Peyer's patch (tissue), 4 donors: ENCODE data around the gene RALGPS1. TPM values are rescaled to one million over a fixed set of nuclear protein-coding genes. Genes with fewer than 3 reads are reported as not detected.

Experiments
- DNase-seq, 3 donors: peaks; one replicate each; pipeline ENCODE4 v3.0.0-alpha.2; 2017 to 2019
- H3K27ac ChIP-seq, 4 donors: fragments of 200-600 bp; sonication (generic); one replicate each; pipeline ENCODE4 v1.5.1; 2016 to 2019
- H3K27me3 ChIP-seq, 2 donors: fragments of 200-600 bp; sonication (generic); one replicate each; pipeline ENCODE4 v1.5.1; 2019
- H3K36me3 ChIP-seq, 3 donors: fragments of 200-600 bp; sonication (generic); one replicate each; pipeline ENCODE4 v1.5.1; 2016 to 2019
- H3K4me1 ChIP-seq, 4 donors: fragments of 200-600 bp; sonication (generic); one replicate each; pipeline ENCODE4 v1.5.1; 2016 to 2019
- H3K4me3 ChIP-seq, 4 donors: fragments of 200-600 bp; sonication (generic); 1 replicate in 3 of 4; 2 replicates in 1 of 4; pipeline ENCODE4 v1.5.1; 2016 to 2019; ENCODE audit warnings: mild to moderate bottlenecking in 1 of 4
- H3K9me3 ChIP-seq, 4 donors: fragments of 200-600 bp; sonication (generic); one replicate each; pipeline ENCODE4 v1.5.1; 2016 to 2019; ENCODE audit warnings: mild to moderate bottlenecking in 1 of 4
- POLR2A ChIP-seq, 2 donors: fragments of 450-650 bp; IDR thresholded peaks; one replicate each; pipeline ENCODE4 v1.5.1; 2017; ENCODE audit warnings: antibody characterized with exemption in 2 of 2, mild to moderate bottlenecking in 2 of 2, moderate library complexity in 2 of 2
- total RNA-seq, 4 donors: library from RNA; depleted of rRNA; stranded (reverse); fragments of >200 nt; gene quantifications; one replicate each; pipeline ENCODE4 v1.1.0, GENCODE V29; 2016
- TF ChIP-seq, protein P1 (sequence below), 6 experiments: fragments of 450-650 bp in 4 of 6; fragments of 200-600 bp in 2 of 6; sonication (generic) in 1 of 6; IDR thresholded peaks; one replicate each; pipeline ENCODE4 v1.5.1; 2017 to 2019; ENCODE audit warnings: antibody characterized with exemption in 6 of 6, mild to moderate bottlenecking in 3 of 6, moderate library complexity in 1 of 6

The RALGPS1 gene
- total RNA-seq, 4 donors from 2014 or later = 38.8 to 158 (median 141) TPM

DNA sequence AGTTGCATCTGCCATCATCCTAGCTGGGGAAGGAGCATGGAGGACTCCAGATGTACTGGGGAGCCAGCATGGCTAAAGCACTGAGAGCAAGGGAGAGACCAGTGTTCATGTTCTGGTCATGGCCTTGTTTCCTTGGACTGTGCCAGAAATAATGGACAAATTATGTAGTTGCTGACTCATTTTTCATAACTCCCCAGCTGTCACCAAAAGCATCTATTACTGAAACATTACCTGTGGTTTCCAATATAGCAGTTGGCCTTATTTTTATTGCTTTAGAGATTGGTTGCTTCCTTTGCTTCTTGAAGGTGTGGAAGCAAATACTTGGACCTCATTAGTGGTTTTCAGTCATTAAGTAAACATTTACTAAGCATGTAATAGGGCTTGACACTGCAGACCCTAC lies 11.3 kb downstream of the RALGPS1 start:
- no peaks in the 10 kb centered on the region for H3K36me3 ChIP-seq
- TF ChIP-seq POLR2A (IDR thresholded peaks at IDR 0.05) = no peak
- TF ChIP-seq, protein P1, sequence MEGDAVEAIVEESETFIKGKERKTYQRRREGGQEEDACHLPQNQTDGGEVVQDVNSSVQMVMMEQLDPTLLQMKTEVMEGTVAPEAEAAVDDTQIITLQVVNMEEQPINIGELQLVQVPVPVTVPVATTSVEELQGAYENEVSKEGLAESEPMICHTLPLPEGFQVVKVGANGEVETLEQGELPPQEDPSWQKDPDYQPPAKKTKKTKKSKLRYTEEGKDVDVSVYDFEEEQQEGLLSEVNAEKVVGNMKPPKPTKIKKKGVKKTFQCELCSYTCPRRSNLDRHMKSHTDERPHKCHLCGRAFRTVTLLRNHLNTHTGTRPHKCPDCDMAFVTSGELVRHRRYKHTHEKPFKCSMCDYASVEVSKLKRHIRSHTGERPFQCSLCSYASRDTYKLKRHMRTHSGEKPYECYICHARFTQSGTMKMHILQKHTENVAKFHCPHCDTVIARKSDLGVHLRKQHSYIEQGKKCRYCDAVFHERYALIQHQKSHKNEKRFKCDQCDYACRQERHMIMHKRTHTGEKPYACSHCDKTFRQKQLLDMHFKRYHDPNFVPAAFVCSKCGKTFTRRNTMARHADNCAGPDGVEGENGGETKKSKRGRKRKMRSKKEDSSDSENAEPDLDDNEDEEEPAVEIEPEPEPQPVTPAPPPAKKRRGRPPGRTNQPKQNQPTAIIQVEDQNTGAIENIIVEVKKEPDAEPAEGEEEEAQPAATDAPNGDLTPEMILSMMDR (IDR thresholded peaks at IDR 0.05) = no peak
- no peaks in the 10 kb centered on the region for H3K4me1 ChIP-seq
- H3K27me3 ChIP-seq = no peaks in the 10 kb centered on the region
- no peak overlapping the region for H3K27ac ChIP-seq
- H3K4me3 ChIP-seq = no peak overlapping the region
- no peaks in the 10 kb centered on the region for H3K9me3 ChIP-seq
- DNase-seq = no peak

DNA sequence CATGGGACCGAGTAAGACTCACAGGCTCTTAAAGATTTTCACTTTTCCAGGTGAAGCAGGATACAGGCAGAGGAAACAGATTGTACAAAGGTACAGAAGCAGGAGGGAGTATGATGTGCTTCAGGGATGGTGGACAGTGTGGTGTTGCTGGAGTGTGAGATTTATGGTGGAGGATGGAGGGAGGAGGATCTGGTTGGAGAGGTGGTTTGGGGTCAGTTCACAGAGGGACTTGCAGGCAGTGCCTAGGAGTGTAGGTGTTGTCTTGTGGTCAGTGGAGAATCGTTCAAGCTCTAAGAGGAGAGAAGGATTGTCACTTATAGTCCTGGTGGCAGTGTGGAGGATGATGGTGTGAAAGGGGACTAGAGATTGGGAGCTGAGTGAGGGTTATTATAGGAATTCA lies 11.8 kb downstream of the RALGPS1 start:
- no peaks in the 10 kb centered on the region for H3K27me3 ChIP-seq
- no peaks in the 10 kb centered on the region for H3K9me3 ChIP-seq
- DNase-seq = no peak
- H3K4me1 ChIP-seq = no peaks in the 10 kb centered on the region
- TF ChIP-seq POLR2A (IDR thresholded peaks at IDR 0.05) = no peak
- TF ChIP-seq, protein P1 (IDR thresholded peaks at IDR 0.05) = no peak
- no peaks in the 10 kb centered on the region for H3K36me3 ChIP-seq
- no peak overlapping the region for H3K27ac ChIP-seq
- no peak overlapping the region for H3K4me3 ChIP-seq

DNA sequence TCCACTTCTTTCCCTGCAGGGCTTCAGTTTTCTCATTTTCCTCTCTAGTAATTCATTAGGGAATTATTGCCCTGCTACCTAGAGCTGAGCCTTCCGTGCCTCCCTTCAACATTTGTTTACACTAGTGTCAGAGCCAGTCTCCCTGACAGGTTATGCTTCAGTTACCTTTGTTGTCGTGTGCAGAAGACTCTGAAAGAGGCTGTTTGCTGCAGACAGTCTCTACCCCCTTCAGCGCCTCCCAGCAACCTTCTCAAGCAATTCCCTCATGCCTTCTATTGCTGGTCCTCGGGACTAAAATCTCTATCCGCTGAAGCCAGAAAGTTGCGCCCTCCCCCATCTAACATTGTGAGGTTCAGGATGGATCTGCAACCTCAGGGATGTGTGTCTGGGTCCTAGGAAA lies 12.8 kb downstream of the RALGPS1 start:
- TF ChIP-seq, protein P1 (IDR thresholded peaks at IDR 0.05) = no peak
- no peak for TF ChIP-seq POLR2A (IDR thresholded peaks at IDR 0.05)

DNA sequence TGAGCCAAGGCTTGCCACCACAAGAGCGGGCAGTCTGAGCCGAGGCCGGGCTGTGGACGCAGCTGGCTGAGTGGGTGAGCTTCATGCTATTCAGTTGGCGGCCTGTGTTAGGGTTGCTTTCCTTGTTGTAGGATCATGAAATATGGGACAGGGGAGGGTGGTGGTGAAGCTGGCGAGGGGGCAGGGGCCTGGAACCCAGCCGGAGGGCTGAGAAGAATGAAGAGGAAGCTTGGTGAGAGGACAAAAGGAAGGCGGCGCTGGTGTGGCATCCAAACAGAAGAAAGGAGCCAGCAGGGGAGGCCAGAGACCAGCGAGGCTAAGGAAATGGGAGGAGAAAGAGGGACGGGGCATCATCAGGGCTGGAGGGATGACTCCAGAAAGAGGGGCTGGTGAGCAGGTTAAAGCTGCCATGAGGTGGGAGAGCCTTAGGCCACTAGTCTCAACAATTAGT lies 18.3 kb downstream of the RALGPS1 start:
- Histone ChIP-seq H3K9me3 (no peaks in the 10 kb centered on the region), H3K4me1 (no peaks in the 10 kb centered on the region), H3K27me3 (no peaks in the 10 kb centered on the region), H3K4me3 (no peak overlapping the region), H3K27ac (no peak overlapping the region), H3K36me3 (no peaks in the 10 kb centered on the region)
- no peak for DNase-seq
- TF ChIP-seq, protein P1 (IDR thresholded peaks at IDR 0.05) = no peak
- TF ChIP-seq POLR2A (IDR thresholded peaks at IDR 0.05) = no peak

More for the DNA sequence above, 12.8 kb downstream of the RALGPS1 start:
- DNase-seq = no peak
- Histone ChIP-seq H3K4me3 (no peak overlapping the region), H3K27ac (no peak overlapping the region), H3K27me3 (no peaks in the 10 kb centered on the region), H3K4me1 (no peaks in the 10 kb centered on the region), H3K9me3 (no peaks in the 10 kb centered on the region), H3K36me3 (no peaks in the 10 kb centered on the region)

DNA sequence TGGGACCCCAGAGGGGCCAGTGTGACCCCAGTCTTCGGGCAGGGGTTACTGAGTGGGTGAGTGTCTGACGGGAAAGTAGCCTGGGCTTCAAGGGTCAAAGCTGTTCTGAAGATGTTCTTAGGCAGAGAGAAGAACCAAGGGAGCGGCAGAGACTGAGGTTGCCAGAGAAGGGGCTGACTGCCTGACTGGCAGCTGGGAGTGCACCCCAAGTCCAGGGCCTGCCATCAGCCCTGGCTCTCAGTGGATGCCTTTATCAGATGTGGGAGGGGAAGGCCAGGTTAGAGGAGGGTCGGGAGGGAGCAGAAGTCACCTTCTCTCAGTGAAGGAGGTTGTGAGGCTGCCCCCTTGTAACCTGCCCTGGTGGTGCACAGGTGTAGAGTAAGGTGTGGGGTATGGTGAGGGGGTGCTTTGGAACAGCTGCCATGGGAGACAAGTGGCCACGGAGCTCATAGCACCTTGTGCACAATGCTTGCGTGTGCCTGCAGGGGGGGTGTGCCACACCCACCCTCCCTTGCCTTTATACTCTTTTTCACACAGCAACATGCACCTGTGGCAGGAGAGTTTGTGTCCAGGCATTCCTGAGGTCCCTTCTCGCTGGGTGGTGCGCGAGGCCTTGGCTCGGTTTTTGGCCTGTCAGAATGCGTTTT lies 18.9 kb downstream of the RALGPS1 start:
- Histone ChIP-seq H3K4me3 (no peak overlapping the region), H3K27ac (no peak overlapping the region), H3K36me3 (no peaks in the 10 kb centered on the region), H3K4me1 (peaks cover 0 to 1% (median 0%) of the 10 kb centered on the region in 4 donors), H3K9me3 (no peaks in the 10 kb centered on the region), H3K27me3 (no peaks in the 10 kb centered on the region)
- TF ChIP-seq, protein P1 (IDR thresholded peaks at IDR 0.05) = no peak
- TF ChIP-seq POLR2A (IDR thresholded peaks at IDR 0.05) = no peak
- no peak for DNase-seq
